ENCODE results near the gene RAD23A. TPM values are rescaled to one million over a fixed set of nuclear protein-coding genes. Genes with fewer than 3 reads are reported as not detected.
A peak's percentile ranks its signal among the peaks of the same experiment; 100 is the strongest.

The RAD23A gene
- total and polyA plus RNA-seq, 9 of the 15 experiments (the other 6 are each of a cell fraction or from before 2014, with no cell fraction given) = 9.5 to 181 (median 101) TPM

- TF ChIP-seq E2F3 (CRISPR knock-in tag; IDR thresholded peaks at IDR 0.05) = no peak
- TF ChIP-seq LARP7 (IDR thresholded peaks at IDR 0.05) = peak; percentile 43; the same call in 1 of the 2 replicates
- TF ChIP-seq ZNF143 (CRISPR knock-in tag; IDR thresholded peaks at IDR 0.05) = no peak
These were observed 41.5 kb downstream of the RAD23A start (continued) for GRCh38 chr19:12987190-12987589.

GRCh38 chr19:12987781-12988180 is 42.1 kb downstream of the RAD23A start:
- 45% methylated on average over 10 of the region's 10 CpGs for WGBS (ENCODE audit: insufficient coverage, low coverage, missing lambda C conversion rate)
- H3K4me1 ChIP-seq (replicated peaks in 1 of 2; ENCODE audit: control insufficient read depth in 2 of 2, insufficient read depth in 2 of 2, low read length in 2 of 2) = peaks cover 19 to 57% of the 10 kb centered on the region in 2 experiments; a peak in 4 of 5 replicates
- no peak for ATAC-seq
- H3K9ac ChIP-seq (ENCODE audit: insufficient read depth in 1 of 2, low read depth in 2 of 2, low read length in 2 of 2) = no peak overlapping the region
- no peak overlapping the region for H3K27ac ChIP-seq (ENCODE audit: extremely low read depth, low read depth, low read length)
- TF ChIP-seq ZZZ3 (IDR thresholded peaks at IDR 0.05) (no peak), PHF8 (IDR thresholded peaks at IDR 0.05; ENCODE audit: borderline replicate concordance, low read length) (no peak), ZNF707 (CRISPR knock-in tag; conservative IDR thresholded peaks at IDR 0.05) (no peak), MYBL2 (IDR thresholded peaks at IDR 0.05; ENCODE audit: low read depth) (no peak), MYBL2 (CRISPR knock-in tag; IDR thresholded peaks at IDR 0.05; ENCODE audit: borderline replicate concordance) (no peak), BRCA1 (IDR thresholded peaks at IDR 0.05) (no peak), BRCA1 (CRISPR knock-in tag; IDR thresholded peaks at IDR 0.05) (no peak), NCOA1 (IDR thresholded peaks at IDR 0.05; ENCODE audit: low read depth) (no peak), ZBED1 (IDR thresholded peaks at IDR 0.05) (no peak), MEF2D (tag; conservative IDR thresholded peaks at IDR 0.05; ENCODE audit: low read depth) (no peak), KLF6 (CRISPR knock-in tag; IDR thresholded peaks at IDR 0.05; ENCODE audit: borderline replicate concordance) (no peak)
- TF ChIP-seq, protein P1, sequence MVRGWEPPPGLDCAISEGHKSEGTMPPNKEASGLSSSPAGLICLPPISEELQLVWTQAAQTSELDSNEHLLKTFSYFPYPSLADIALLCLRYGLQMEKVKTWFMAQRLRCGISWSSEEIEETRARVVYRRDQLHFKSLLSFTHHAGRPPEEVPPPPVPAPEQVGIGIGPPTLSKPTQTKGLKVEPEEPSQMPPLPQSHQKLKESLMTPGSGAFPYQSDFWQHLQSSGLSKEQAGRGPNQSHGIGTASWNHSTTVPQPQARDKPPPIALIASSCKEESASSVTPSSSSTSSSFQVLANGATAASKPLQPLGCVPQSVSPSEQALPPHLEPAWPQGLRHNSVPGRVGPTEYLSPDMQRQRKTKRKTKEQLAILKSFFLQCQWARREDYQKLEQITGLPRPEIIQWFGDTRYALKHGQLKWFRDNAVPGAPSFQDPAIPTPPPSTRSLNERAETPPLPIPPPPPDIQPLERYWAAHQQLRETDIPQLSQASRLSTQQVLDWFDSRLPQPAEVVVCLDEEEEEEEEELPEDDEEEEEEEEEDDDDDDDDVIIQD (CRISPR knock-in tag; IDR thresholded peaks at IDR 0.05) = no peak
- H3K9me3 ChIP-seq (replicated peaks; ENCODE audit: control insufficient read depth, insufficient read depth, low read depth, low read length) = no peaks in the 10 kb centered on the region
- no peak for FAIRE-seq
- H3K4me3 ChIP-seq = no peak overlapping the region
- POLR2A ChIA-PET = no interaction called here
- no TSS peak for BruUV-seq (replicated peaks)
- CTCF ChIA-PET (ENCODE audit: low intra/inter-chr PET ratio) = no interaction called here
- H4K20me1 ChIP-seq (replicated peaks; ENCODE audit: control insufficient read depth, insufficient read depth, low read length) = no peaks in the 10 kb centered on the region
- no peaks in the 10 kb centered on the region; a peak in 1 of 5 replicates for H3K27me3 ChIP-seq (ENCODE audit: control insufficient read depth in 2 of 2, insufficient read depth in 2 of 2, low read length in 2 of 2)
- no peak overlapping the region for H3K4me2 ChIP-seq (ENCODE audit: insufficient read depth, low read length)
- H3K9me1 ChIP-seq (ENCODE audit: control insufficient read depth, insufficient read depth, low read length) = no peaks in the 10 kb centered on the region
- H3K79me2 ChIP-seq (ENCODE audit: control insufficient read depth, insufficient read depth, low read length) = no peaks in the 10 kb centered on the region
- intact Hi-C loops (cut with micrococcal nuclease) = no loop called here
- in situ Hi-C loops (cut with MboI) = loop anchor here (5.0 kb wide), 1 partner anchor 40 kb away; no protein-coding TSS in a partner anchor
- DNase-seq (ENCODE audit: extremely low read depth in 1 of 4, low spot score in 3 of 4) = no peak
- no peaks in the 10 kb centered on the region for H3K36me3 ChIP-seq (ENCODE audit: control insufficient read depth, insufficient read depth, low read length)
- H2AFZ ChIP-seq (ENCODE audit: low read depth, low read length) = no peak overlapping the region

All from K562 (cell line).